GM23338 (cell line): ENCODE data around the gene CROCC2. TPM values are rescaled to one million over a fixed set of nuclear protein-coding genes. Genes with fewer than 3 reads are reported as not detected.

ENCODE experiments used
- ATAC-seq: fragments of 200-7000 bp; cut with Tn5 transposase; 3 replicates; pipeline ENCODE4 v1.9.1; 2020
- DNase-seq: peaks from one replicate; pipeline ENCODE4 v3.0.0-alpha.2; 2015; ENCODE audit warnings: low spot score
- H2AFZ ChIP-seq: fragments of 200-600 bp; sonication (generic); 2 replicates; pipeline ENCODE4 v1.8.0; 2016; ENCODE audit warnings: antibody characterized with exemption, mild to moderate bottlenecking, moderate library complexity
- H3F3A ChIP-seq: fragments of 200-600 bp; sonication (generic); replicated peaks from 2 replicates; pipeline ENCODE4 v1.8.0; 2017; ENCODE audit warnings: antibody characterized with exemption, mixed run types, low read depth
- H3K27ac ChIP-seq: fragments of 200-600 bp; sonication (generic); 2 replicates; pipeline ENCODE4 v1.6.1; 2016; ENCODE audit warnings: low read depth
- H3K27me3 ChIP-seq: fragments of 200-600 bp; sonication (generic); 2 replicates; pipeline ENCODE4 v1.8.0; 2016; ENCODE audit warnings: mild to moderate bottlenecking, mixed run types, moderate library complexity; ENCODE audit not compliant: insufficient read depth
- H3K36me3 ChIP-seq: fragments of 200-600 bp; sonication (generic); 2 replicates; pipeline ENCODE4 v1.8.0; 2016; ENCODE audit warnings: mild to moderate bottlenecking; ENCODE audit not compliant: insufficient read depth
- H3K4me1 ChIP-seq: fragments of 200-600 bp; sonication (generic); 2 replicates; pipeline ENCODE4 v1.8.0; 2016; ENCODE audit warnings: mild to moderate bottlenecking, moderate library complexity; ENCODE audit not compliant: insufficient read depth
- H3K4me2 ChIP-seq: fragments of 200-600 bp; sonication (generic); 2 replicates; pipeline ENCODE4 v1.7.1; 2017; ENCODE audit warnings: mixed run types
- H3K4me3 ChIP-seq: fragments of 200-600 bp; sonication (generic); 2 replicates; pipeline ENCODE4 v1.6.1; 2016; ENCODE audit warnings: mixed run types
- H3K79me2 ChIP-seq: fragments of 200-600 bp; sonication (generic); replicated peaks from 2 replicates; pipeline ENCODE4 v1.8.0; 2017; ENCODE audit warnings: mild to moderate bottlenecking; ENCODE audit not compliant: insufficient read depth
- H3K9me2 ChIP-seq: fragments of 200-600 bp; sonication (generic); 2 replicates; pipeline ENCODE4 v1.8.0; 2017; ENCODE audit not compliant: insufficient read depth
- H4K20me1 ChIP-seq: fragments of 200-600 bp; sonication (generic); replicated peaks from 2 replicates; pipeline ENCODE4 v1.8.0; 2017; ENCODE audit warnings: mild to moderate bottlenecking; ENCODE audit not compliant: insufficient read depth
- H3K27ac Mint-ChIP-seq: 2 replicates; pipeline ENCODE4 v1.8.0; 2020; ENCODE audit warnings: inconsistent platforms, mild to moderate bottlenecking, moderate library complexity, mixed read lengths
- H3K27me3 Mint-ChIP-seq: 3 replicates; pipeline ENCODE4 v1.8.0; 2022; ENCODE audit warnings: low read depth, mild to moderate bottlenecking, moderate library complexity, mixed read lengths, inconsistent platforms; ENCODE audit not compliant: insufficient read depth, poor library complexity
- H3K36me3 Mint-ChIP-seq: 3 replicates; pipeline ENCODE4 v1.8.0; 2021; ENCODE audit warnings: low read depth, mild to moderate bottlenecking, inconsistent platforms, moderate library complexity, mixed read lengths
- H3K4me1 Mint-ChIP-seq: 3 replicates; pipeline ENCODE4 v1.8.0; 2020; ENCODE audit warnings: mild to moderate bottlenecking, inconsistent platforms, mixed read lengths
- H3K4me3 Mint-ChIP-seq: 3 replicates; pipeline ENCODE4 v1.8.0; 2021; ENCODE audit warnings: moderate library complexity, mild to moderate bottlenecking, inconsistent platforms, mixed read lengths
- H3K9me3 Mint-ChIP-seq: 3 replicates; pipeline ENCODE4 v1.8.0; 2020; ENCODE audit warnings: moderate library complexity, mild to moderate bottlenecking, inconsistent platforms, mixed read lengths
- CREB1 ChIP-seq: fragments of 250-450 bp; sonication (Bioruptor Pico); IDR thresholded peaks from 2 replicates; pipeline ENCODE4 v1.5.0; 2020; ENCODE audit warnings: low read depth, mild to moderate bottlenecking, moderate library complexity
- CTCF ChIP-seq, 2 experiments: fragments of 200-600 bp in 1 of 2; sonication (generic) in 1 of 2; conservative IDR thresholded peaks; 2 replicates each; pipeline versions ENCODE4 v1.5.1 to v1.6.1; 2016 to 2017; ENCODE audit warnings: antibody characterized with exemption in 2 of 2, low read depth in 2 of 2, mild to moderate bottlenecking in 2 of 2, moderate library complexity in 1 of 2
- ETS1 ChIP-seq: IDR thresholded peaks from 2 replicates; pipeline ENCODE4 v1.6.1; 2016; ENCODE audit warnings: antibody characterized with exemption
- EZH2 ChIP-seq: fragments of 200-600 bp; sonication (generic); IDR thresholded peaks from one replicate; pipeline ENCODE4 v1.8.0; 2017; ENCODE audit warnings: antibody characterized with exemption, mild to moderate bottlenecking, low read depth; ENCODE audit not compliant: unreplicated experiment
- EZH2phosphoT487 ChIP-seq: fragments of 200-600 bp; sonication (generic); IDR thresholded peaks from one replicate; pipeline ENCODE4 v1.8.1; 2018; ENCODE audit warnings: antibody characterized with exemption; ENCODE audit not compliant: unreplicated experiment
- JUNB ChIP-seq: IDR thresholded peaks from one replicate; pipeline ENCODE4 v1.6.1; 2016; ENCODE audit warnings: antibody characterized with exemption; ENCODE audit not compliant: unreplicated experiment
- POLR2AphosphoS5 ChIP-seq: IDR thresholded peaks from 2 replicates; pipeline ENCODE4 v1.6.1; 2016; ENCODE audit warnings: antibody characterized with exemption, low read depth
- REST ChIP-seq: IDR thresholded peaks from one replicate; pipeline ENCODE4 v1.6.1; 2018; ENCODE audit warnings: antibody characterized with exemption; ENCODE audit not compliant: unreplicated experiment
- STAT1 ChIP-seq: IDR thresholded peaks from one replicate; pipeline ENCODE4 v1.6.1; 2016; ENCODE audit warnings: antibody characterized with exemption; ENCODE audit not compliant: unreplicated experiment
- ZNF114 ChIP-seq: fragments of 250-450 bp; sonication (Bioruptor Pico); IDR thresholded peaks from 2 replicates; pipeline ENCODE4 v1.5.0; 2020; ENCODE audit warnings: mild to moderate bottlenecking, moderate library complexity
- ZNF462 ChIP-seq: fragments of 250-450 bp; sonication (Bioruptor Pico); IDR thresholded peaks from 2 replicates; pipeline ENCODE4 v1.5.0; 2020; ENCODE audit warnings: mild to moderate bottlenecking, moderate library complexity
- polyA plus RNA-seq: library from polyadenylated mRNA; unstranded; fragments of >200 nt; fragmentation: Nextera tagmentation; extraction: Ambion mirVana; gene quantifications from 2 replicates; pipeline ENCODE4 v1.2.1, GENCODE V29; 2016
- total RNA-seq: library from RNA; depleted of rRNA; stranded (reverse); fragments of >200 nt; shearing (Covaris generic); gene quantifications from 2 replicates; pipeline ENCODE4 v1.2.3, GENCODE V29; 2014

The CROCC2 gene
- total and polyA plus RNA-seq, 2 experiments from 2014 or later: not detected

- ATAC-seq (no peak), DNase-seq (no peak)
- no peak overlapping the region for H3K4me3 Mint-ChIP-seq
- Histone ChIP-seq H4K20me1 (no peaks in the 10 kb centered on the region), H3K36me3 (no peaks in the 10 kb centered on the region), H3K4me1 (no peaks in the 10 kb centered on the region), H3K4me3 (no peak overlapping the region), H2AFZ (no peak overlapping the region), H3F3A (no peaks in the 10 kb centered on the region), H3K9me2 (no peaks in the 10 kb centered on the region), H3K27me3 (peaks cover 2% of the 10 kb centered on the region), H3K4me2 (no peak overlapping the region), H3K79me2 (no peaks in the 10 kb centered on the region), H3K27ac (no peak overlapping the region)
- peaks cover 4% of the 10 kb centered on the region; the same call in 1 of the 3 replicates for H3K4me1 Mint-ChIP-seq
- peaks cover 10% of the 10 kb centered on the region for H3K27me3 Mint-ChIP-seq
- TF ChIP-seq CTCF (conservative IDR thresholded peaks at IDR 0.05; ENCODE audit: low read depth in 2 of 2): no peak
- no peak for TF ChIP-seq EZH2
- no peak for TF ChIP-seq REST
- no peak for TF ChIP-seq CREB1 (CRISPR knock-in tag)
- TF ChIP-seq EZH2phosphoT487: no peak
- TF ChIP-seq ZNF462 (CRISPR knock-in tag): no peak
- no peak for TF ChIP-seq ZNF114 (CRISPR knock-in tag)
- TF ChIP-seq ETS1: no peak
- no peak for TF ChIP-seq STAT1
- no peak for TF ChIP-seq JUNB
- no peak for TF ChIP-seq POLR2AphosphoS5
- H3K27ac Mint-ChIP-seq: no peak overlapping the region
- no peaks in the 10 kb centered on the region; the same call in 2 of the 3 replicates for H3K36me3 Mint-ChIP-seq
- no peaks in the 10 kb centered on the region for H3K9me3 Mint-ChIP-seq
These were observed 88.2 kb downstream of the CROCC2 start for GRCh38 chr2:240994171-240994896.
